ENCODE data around the gene GET3. TPM values are rescaled to one million over a fixed set of nuclear protein-coding genes. Genes with fewer than 3 reads are reported as not detected.
A peak's percentile ranks its signal among the peaks of the same experiment; 100 is the strongest.

GET3 gene
- polyA plus RNA-seq, 2 of the 4 experiments (the other 2 are of a cell fraction), result 87.0 to 91.7 TPM

DNA sequence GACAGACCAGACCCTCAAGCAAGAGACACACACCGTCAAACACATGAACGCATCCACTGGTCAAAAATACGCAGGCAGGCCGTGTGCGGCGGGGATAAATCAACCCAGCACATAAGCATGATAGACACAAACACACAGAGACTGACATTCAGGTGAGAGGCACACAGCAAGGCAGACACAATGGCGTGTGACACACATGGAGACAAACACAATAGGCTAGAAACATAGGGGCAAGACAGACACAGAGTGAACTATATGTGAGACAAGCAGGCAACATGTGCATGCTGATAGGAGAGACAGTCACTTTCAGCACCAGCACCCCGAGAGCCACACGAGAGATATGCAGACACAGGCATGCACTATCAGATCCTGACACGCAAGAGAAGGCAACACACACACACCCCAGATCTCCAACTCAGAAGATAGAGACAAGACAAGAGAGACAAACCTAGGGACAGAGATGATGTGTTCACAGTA lies 47.1 kb downstream of the GET3 start (continued):
- no peak for TF ChIP-seq REST (IDR thresholded peaks at IDR 0.05)
- no peak for TF ChIP-seq HOXB5 (CRISPR knock-in tag; IDR thresholded peaks at IDR 0.05)
- TF ChIP-seq CBX8 (IDR thresholded peaks at IDR 0.05), result no peak

DNA sequence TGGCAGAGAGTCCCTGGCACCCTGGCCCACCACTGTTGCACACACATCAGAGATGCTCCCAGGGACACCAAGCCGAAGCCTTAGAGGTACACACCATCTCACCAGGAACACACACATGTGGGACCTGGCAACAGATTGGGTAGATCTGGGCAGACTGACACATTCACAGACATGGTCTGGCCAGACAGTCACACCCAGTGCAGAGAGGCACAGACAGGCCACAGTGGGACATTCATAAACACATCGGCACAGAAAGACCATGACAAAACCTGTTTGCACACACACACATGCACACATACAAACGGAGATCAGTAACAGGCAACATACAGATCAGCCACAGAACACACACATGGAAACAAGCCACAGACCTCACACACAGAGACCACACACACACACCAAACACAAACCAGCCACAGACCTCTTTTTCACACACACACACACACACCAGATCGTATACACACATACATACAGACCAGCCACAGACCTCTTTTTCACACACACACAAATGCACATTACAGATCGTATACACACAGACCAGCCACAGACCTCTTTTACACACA lies 47.7 kb downstream of the GET3 start:
- ChIA-PET CTCF (interaction anchor here (5.0 kb wide), 1 partner anchor 8 kb away, joined by 58 read pairs; no protein-coding TSS in a partner anchor), POLR2A (no interaction called here)
- WGBS (ENCODE audit: missing lambda C conversion rate), result 69% methylated on average over 5 of the region's 5 CpGs
- Histone ChIP-seq H3K27ac (peak overlapping the region; percentile 96 to 99), H3K4me1 (peaks cover 75% of the 10 kb centered on the region), H3K4me3 (no peak overlapping the region), H3K9me3 (no peaks in the 10 kb centered on the region), H3K4me2 (peak overlapping the region; percentile 99)
- TF ChIP-seq CBX8 (IDR thresholded peaks at IDR 0.05) (no peak), EP300 (IDR thresholded peaks at IDR 0.05) (no peak), EHF (CRISPR knock-in tag; IDR thresholded peaks at IDR 0.05) (no peak), TP53 (CRISPR knock-in tag; IDR thresholded peaks at IDR 0.05) (no peak), KDM1A (IDR thresholded peaks at IDR 0.05; ENCODE audit: low read depth) (no peak), SMC3 (IDR thresholded peaks at IDR 0.05) (no peak), POLR2A (IDR thresholded peaks at IDR 0.05; ENCODE audit: low read length) (no peak), CBX2 (IDR thresholded peaks at IDR 0.05; ENCODE audit: borderline replicate concordance, low read depth) (no peak), EHMT2 (IDR thresholded peaks at IDR 0.05; ENCODE audit: low read depth) (no peak), KDM5A (IDR thresholded peaks at IDR 0.05) (no peak), REST (IDR thresholded peaks at IDR 0.05) (no peak), PHF8 (IDR thresholded peaks at IDR 0.05; ENCODE audit: borderline replicate concordance, low read depth) (no peak), MAZ (IDR thresholded peaks at IDR 0.05; ENCODE audit: borderline replicate concordance, low read depth, low read length) (no peak)
- TF ChIP-seq, protein P1, sequence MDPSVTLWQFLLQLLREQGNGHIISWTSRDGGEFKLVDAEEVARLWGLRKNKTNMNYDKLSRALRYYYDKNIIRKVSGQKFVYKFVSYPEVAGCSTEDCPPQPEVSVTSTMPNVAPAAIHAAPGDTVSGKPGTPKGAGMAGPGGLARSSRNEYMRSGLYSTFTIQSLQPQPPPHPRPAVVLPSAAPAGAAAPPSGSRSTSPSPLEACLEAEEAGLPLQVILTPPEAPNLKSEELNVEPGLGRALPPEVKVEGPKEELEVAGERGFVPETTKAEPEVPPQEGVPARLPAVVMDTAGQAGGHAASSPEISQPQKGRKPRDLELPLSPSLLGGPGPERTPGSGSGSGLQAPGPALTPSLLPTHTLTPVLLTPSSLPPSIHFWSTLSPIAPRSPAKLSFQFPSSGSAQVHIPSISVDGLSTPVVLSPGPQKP (IDR thresholded peaks at IDR 0.05; ENCODE audit: low read depth, low read length), result no peak
- TF ChIP-seq, protein P2, sequence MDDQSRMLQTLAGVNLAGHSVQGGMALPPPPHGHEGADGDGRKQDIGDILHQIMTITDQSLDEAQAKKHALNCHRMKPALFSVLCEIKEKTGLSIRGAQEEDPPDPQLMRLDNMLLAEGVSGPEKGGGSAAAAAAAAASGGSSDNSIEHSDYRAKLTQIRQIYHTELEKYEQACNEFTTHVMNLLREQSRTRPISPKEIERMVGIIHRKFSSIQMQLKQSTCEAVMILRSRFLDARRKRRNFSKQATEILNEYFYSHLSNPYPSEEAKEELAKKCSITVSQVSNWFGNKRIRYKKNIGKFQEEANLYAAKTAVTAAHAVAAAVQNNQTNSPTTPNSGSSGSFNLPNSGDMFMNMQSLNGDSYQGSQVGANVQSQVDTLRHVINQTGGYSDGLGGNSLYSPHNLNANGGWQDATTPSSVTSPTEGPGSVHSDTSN (IDR thresholded peaks at IDR 0.05), result no peak
- TF ChIP-seq, protein P3, sequence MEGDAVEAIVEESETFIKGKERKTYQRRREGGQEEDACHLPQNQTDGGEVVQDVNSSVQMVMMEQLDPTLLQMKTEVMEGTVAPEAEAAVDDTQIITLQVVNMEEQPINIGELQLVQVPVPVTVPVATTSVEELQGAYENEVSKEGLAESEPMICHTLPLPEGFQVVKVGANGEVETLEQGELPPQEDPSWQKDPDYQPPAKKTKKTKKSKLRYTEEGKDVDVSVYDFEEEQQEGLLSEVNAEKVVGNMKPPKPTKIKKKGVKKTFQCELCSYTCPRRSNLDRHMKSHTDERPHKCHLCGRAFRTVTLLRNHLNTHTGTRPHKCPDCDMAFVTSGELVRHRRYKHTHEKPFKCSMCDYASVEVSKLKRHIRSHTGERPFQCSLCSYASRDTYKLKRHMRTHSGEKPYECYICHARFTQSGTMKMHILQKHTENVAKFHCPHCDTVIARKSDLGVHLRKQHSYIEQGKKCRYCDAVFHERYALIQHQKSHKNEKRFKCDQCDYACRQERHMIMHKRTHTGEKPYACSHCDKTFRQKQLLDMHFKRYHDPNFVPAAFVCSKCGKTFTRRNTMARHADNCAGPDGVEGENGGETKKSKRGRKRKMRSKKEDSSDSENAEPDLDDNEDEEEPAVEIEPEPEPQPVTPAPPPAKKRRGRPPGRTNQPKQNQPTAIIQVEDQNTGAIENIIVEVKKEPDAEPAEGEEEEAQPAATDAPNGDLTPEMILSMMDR (IDR thresholded peaks at IDR 0.05), result no peak
- FAIRE-seq (no peak), ATAC-seq (no peak; a peak in 1 of 6 replicates), DNase-seq (ENCODE audit: low read depth in 1 of 2, low spot score in 1 of 2) (peak in 1 of 2 experiments; percentile 37)

Measured in A549 (cell line).